Pancreas (tissue), 10 donors: ENCODE data around the gene WWOX. TPM values are rescaled to one million over a fixed set of nuclear protein-coding genes. Genes with fewer than 3 reads are reported as not detected.

ENCODE experiments used
- ATAC-seq, 4 donors: fragments of 200-7000 bp; cut with Tn5 transposase; one replicate each; pipeline versions ENCODE4 v1.8.0 to v1.9.1; 2020; ENCODE audit warnings: mild to moderate bottlenecking in 4 of 4, moderate library complexity in 4 of 4
- DNase-seq, 6 donors: peaks; one replicate each; pipeline ENCODE4 v3.0.0-alpha.2; 2020
- FAIRE-seq: peaks from 2 replicates; lab custom pipeline; 2012; peaks lifted over from hg19 to GRCh38; lab: Jason Lieb, UNC
- H3K27ac ChIP-seq, 4 donors: fragments of 200-600 bp; sonication (generic); 1 replicate in 3 of 4; 2 replicates in 1 of 4; pipeline versions ENCODE4 v1.5.0 to v1.8.0; 2020
- H3K27me3 ChIP-seq, 4 donors: fragments of 200-600 bp; one replicate each; pipeline ENCODE4 v1.8.0; 2021
- H3K36me3 ChIP-seq, 3 donors: fragments of 200-600 bp; sonication (generic) in 1 of 3; one replicate each; pipeline versions ENCODE4 v1.5.0 to v1.8.0; 2020 to 2021
- H3K4me1 ChIP-seq, 3 donors: fragments of 200-600 bp; one replicate each; pipeline ENCODE4 v1.8.0; 2021
- H3K4me3 ChIP-seq, 4 donors: fragments of 200-600 bp; sonication (generic) in 2 of 4; one replicate each; pipeline versions ENCODE4 v1.5.0 to v1.8.0; 2020 to 2021
- H3K9me3 ChIP-seq, 4 donors: fragments of 200-600 bp; one replicate each; pipeline ENCODE4 v1.8.0; 2021
- CTCF ChIP-seq, 4 donors: fragments of 200-600 bp; sonication (generic) in 3 of 4; IDR thresholded peaks; one replicate each; pipeline versions ENCODE4 v1.5.0 to v1.8.0; 2021; ENCODE audit warnings: antibody characterized with exemption in 4 of 4
- WGBS, 2 donors: extraction: QIAGEN DNeasy Blood & Tissue Kit; methylation state at CpG; one replicate each; pipeline ENCODE4 v1.1.7; 2013; 5-methylcytosine and 5-hydroxymethylcytosine counted together
- intact Hi-C, 3 donors: fragments of 100-400 bp; cut with DNase I; formaldehyde crosslinking; loops; one replicate each; pipeline versions ENCODE4 v1.11.1 to v1.14.2; 2022
- polyA plus RNA-seq, 2 donors: library from polyadenylated mRNA; stranded (reverse); fragments of 200-250 nt; gene quantifications; one replicate each; pipeline ENCODE4 v1.2.3, GENCODE V29; 2013
- total RNA-seq, 6 donors: library from RNA; stranded (reverse); fragmentation: NEBNext Ultra II Directional in 4 of 6; extraction: Animal tissue kit (Norgen Biotek cat#: 25700) in 4 of 6; gene quantifications; one replicate each; pipeline versions ENCODE4 v1.2.1 to v1.2.4, GENCODE V29; 2021 to 2023
- donor health status: healthy with polysubstance abuse.
- donor health status: DM: no; HTN: no; CAD: no; lungs with moderate emphysema.
- donor health status: DM: no; HTN: no; CAD: no.
- donor health status: control.
- donor health status: control.
- donor health status: Bipolar disorder and iron deficiency.
- donor health status: DM: yes; HTN: yes; CAD: no.
- donor health status: DM: no; HTN: no; CAD: no.
- donor health status: DM: no; HTN: no; CAD: no.
- donor health status: DM: yes; HTN: yes; CAD: no.

WWOX gene
- total and polyA plus RNA-seq, 8 donors: 6.8 to 14.4 (median 10.8) TPM

- DNase-seq (no peak), ATAC-seq (no peak), FAIRE-seq (no peak)
- Histone ChIP-seq H3K4me3 (no peak overlapping the region), H3K27ac (no peak overlapping the region), H3K27me3 (no peaks in the 10 kb centered on the region), H3K9me3 (no peaks in the 10 kb centered on the region), H3K36me3 (no peaks in the 10 kb centered on the region), H3K4me1 (no peaks in the 10 kb centered on the region)
- intact Hi-C loops: no loop called here
- no peak for TF ChIP-seq CTCF (IDR thresholded peaks at IDR 0.05)
- WGBS, 2 donors: 94 to 96% methylated on average over 5 of the region's 5 CpGs
Measured at GRCh38 chr16:78275420-78275819, 176.0 kb downstream of the WWOX start.

GRCh38 chr16:78277321-78278055 is 178.0 kb downstream of the WWOX start:
- H3K4me1 ChIP-seq: no peaks in the 10 kb centered on the region
- FAIRE-seq (no peak), ATAC-seq (no peak), DNase-seq (no peak)
- no peak overlapping the region for H3K4me3 ChIP-seq
- intact Hi-C loops: no loop called here
- no peaks in the 10 kb centered on the region for H3K27me3 ChIP-seq
- 60 to 77% methylated on average over 12 of the region's 12 CpGs for WGBS, 2 donors
- no peak overlapping the region for H3K27ac ChIP-seq
- TF ChIP-seq CTCF (IDR thresholded peaks at IDR 0.05): no peak
- no peaks in the 10 kb centered on the region for H3K9me3 ChIP-seq
- H3K36me3 ChIP-seq: no peaks in the 10 kb centered on the region

GRCh38 chr16:78278056-78278450 is 178.6 kb downstream of the WWOX start:
- TF ChIP-seq CTCF (IDR thresholded peaks at IDR 0.05): no peak
- Histone ChIP-seq H3K4me1 (no peaks in the 10 kb centered on the region), H3K4me3 (no peak overlapping the region), H3K27ac (no peak overlapping the region), H3K36me3 (no peaks in the 10 kb centered on the region), H3K27me3 (no peaks in the 10 kb centered on the region), H3K9me3 (no peaks in the 10 kb centered on the region)
- ATAC-seq (no peak), FAIRE-seq (no peak), DNase-seq (no peak)
- intact Hi-C loops: no loop called here
- 93 to 97% methylated on average over 3 of the region's 3 CpGs for WGBS, 2 donors

- DNase-seq (no peak), FAIRE-seq (no peak), ATAC-seq (no peak)
- Histone ChIP-seq H3K4me1 (no peaks in the 10 kb centered on the region), H3K9me3 (no peaks in the 10 kb centered on the region), H3K27me3 (no peaks in the 10 kb centered on the region), H3K27ac (no peak overlapping the region), H3K36me3 (no peaks in the 10 kb centered on the region), H3K4me3 (no peak overlapping the region)
- no peak for TF ChIP-seq CTCF (IDR thresholded peaks at IDR 0.05)
- intact Hi-C loops: no loop called here
- WGBS, 2 donors: 63 to 81% methylated on average over 6 of the region's 6 CpGs
Measured at GRCh38 chr16:78281115-78281514, 181.7 kb downstream of the WWOX start.

GRCh38 chr16:78283548-78284251 is 184.2 kb downstream of the WWOX start:
- no peaks in the 10 kb centered on the region for H3K27me3 ChIP-seq
- ATAC-seq (no peak), DNase-seq (no peak), FAIRE-seq (no peak)
- H3K36me3 ChIP-seq: no peaks in the 10 kb centered on the region
- H3K4me1 ChIP-seq: no peaks in the 10 kb centered on the region
- WGBS, 2 donors: 76 to 77% methylated on average over 11 of the region's 11 CpGs
- H3K27ac ChIP-seq: no peak overlapping the region
- intact Hi-C loops: no loop called here
- H3K9me3 ChIP-seq: no peaks in the 10 kb centered on the region
- no peak for TF ChIP-seq CTCF (IDR thresholded peaks at IDR 0.05)
- no peak overlapping the region for H3K4me3 ChIP-seq
